Stimulated activated CD4-positive, alpha-beta T cell treated with anti-CD3 and anti-CD28 coated beads, Interleukin-4, amount 100 ng/mL, for 48 hours (primary cell): ENCODE results near the gene FGD6.
"Not testable (repeated sequence)": the region's sequence is repeated elsewhere in the genome, so short reads cannot be mapped to it uniquely, and the experiment has no call there.

Experiments used
- DNase-seq, 2 donors: peaks; one replicate each; pipeline ENCODE4 v3.0.0-alpha.2; 2020; ENCODE audit warnings: low read depth in 2 of 2

FGD6 gene

DNA sequence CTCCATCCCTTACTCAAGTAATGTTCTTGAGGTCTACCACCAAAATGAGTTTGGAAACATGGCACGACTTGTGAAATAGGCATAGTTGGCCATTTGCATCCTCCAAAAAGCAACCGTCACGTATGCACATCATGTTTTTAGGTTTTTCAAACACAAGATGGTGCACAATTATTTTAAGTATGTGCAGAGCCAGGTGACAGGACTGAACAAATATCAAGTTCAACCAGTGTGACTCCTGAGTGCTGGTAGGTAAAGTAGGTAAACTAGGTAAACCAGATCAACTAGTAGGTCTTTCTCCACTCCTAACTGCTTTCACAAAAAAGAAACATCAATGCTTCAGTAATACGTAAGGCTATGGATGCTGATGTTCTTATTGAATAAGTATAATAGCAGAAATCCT, 39.1 kb downstream of the FGD6 start:
- no peak for DNase-seq

DNA sequence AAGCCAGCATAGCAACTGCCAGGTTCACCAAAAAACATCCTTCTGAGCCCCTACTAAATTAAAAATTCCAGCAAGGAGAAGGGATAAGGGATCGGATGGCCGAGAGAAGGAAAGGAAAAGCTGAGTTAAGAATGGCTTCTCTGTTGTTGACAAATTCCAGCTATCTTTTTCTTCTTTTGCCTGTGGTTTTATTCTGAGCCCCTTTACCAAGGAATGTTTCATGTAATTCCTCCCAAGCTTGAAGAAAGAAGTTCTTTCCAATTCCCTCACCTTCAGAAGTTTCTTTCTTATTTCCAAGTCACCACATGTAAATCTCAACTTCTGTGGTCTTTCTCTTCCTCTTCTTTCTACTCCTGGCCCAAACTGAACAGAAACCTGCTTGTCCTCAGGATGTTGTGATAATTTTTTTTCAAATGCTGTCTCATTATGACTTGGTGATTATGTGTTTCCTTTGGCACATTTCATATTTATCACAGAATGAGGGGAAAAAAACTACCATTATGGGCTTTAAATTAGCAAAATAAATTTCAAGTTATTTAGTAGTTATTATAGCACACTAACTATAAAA, 40.0 kb downstream of the FGD6 start:
- DNase-seq = no peak

DNA sequence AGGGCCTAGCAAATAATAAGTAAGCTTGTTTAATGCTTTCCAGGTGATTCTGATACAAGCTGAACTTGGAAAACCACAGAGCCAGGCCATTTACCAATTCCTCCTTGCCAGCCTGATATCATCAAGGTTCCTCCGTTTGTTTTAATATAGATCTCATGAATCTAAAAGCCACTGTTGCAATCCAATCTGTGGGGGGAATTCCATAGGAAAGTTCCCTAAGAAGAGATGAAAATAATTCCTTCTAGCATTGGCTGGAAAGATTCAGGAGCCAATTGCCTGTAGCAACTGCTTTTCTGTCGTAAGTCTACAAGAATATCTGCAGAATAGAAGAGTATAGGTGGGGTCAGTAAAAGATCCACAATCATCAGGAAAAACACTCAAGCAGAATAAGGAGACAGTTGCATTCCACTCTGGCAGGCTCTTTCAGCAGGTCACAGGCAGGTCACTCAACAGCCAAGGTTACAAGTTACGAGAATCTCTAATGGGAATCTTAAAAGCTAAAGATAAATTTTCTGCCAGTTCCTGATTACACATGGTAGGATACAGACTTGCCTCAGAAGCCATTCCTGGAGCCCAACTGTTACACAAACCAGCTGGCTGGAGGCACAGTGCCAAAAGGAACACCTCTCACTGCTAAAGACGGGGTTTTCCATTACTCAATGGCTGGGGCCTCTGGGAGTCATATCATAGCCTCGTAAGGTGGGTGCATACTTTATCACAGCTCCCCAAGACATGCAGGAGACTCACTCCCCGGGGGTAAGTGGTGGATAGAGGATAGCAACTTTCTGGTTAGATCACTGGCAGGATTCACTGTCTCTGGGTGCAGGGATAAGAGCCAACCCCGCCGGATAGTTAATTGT, 43.6 kb downstream of the FGD6 start:
- DNase-seq = no peak

DNA sequence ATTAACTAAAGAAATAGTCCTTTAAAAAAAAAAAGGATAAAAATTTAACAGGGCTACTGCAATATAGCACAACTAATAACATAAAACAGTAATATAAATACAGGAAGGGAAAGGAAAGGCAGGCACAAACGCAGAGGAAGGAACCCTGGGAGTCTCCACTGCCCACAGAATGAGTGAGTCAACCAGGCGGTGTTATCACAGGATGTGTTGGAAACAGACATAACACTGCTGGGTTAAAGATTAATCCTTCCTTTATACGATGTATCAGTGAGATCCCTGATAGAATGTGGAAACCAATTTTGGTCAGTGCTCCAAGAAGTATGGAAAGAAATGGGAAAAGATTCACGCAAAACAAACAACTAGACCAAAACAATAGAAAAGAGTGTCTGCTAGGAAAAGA, 47.9 kb downstream of the FGD6 start:
- no peak for DNase-seq

DNA sequence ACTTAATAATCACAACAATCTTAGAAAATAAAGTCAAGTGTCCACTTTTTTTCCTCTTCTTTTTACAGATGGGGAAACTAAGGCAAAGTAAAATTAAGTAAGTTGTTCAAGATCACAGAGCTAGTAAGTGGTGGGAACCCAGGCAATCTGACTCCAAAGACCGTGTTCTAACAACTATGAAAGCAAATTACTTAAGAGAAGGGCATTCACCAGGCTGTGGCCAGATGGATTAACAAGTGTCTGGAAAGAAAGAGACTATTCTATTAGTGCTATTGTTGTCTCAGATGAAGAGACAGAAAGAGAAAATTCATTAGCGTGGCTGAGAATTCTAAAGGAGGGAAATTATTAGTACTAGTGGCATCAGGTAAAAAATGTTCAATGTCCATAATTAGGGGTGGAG, 48.5 kb downstream of the FGD6 start:
- DNase-seq = no peak

DNA sequence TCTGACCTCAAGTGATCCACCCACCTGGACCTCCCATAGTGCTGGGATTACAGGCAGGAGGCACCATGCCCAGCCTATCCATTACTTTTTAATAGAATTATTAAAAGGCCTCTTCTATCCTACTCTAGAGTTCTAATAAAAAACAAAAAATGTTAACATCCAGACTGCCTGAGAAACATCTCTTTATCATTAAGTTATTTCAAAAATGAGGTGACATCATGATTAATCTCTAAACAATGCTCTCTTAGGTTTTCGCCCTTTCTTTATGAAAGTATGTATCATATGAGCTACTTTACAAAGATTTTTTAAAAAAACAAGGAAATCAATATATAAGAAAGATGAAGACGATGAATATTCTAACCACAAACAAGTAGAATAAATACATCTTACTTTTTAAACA, 52.6 kb downstream of the FGD6 start:
- no peak for DNase-seq

DNA sequence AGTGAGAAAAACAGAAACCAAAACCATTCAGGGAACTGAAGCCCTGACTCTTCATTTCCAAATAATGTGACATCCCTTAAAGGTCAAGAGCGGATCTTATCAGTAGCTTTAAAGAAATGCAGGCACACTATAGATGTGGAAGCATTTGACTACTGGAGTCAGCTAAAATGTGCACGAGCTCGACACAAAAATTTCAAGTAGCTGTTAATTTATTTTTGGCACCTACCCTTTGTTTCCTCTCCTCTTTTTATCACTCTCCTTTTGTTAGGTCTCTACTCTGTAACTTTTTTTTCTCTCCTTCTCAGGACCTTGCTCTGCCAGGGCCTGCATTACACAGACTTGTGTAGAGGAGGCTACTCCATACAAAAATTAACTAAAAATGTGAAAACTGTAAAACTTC, 58.3 kb downstream of the FGD6 start:
- no peak for DNase-seq

DNA sequence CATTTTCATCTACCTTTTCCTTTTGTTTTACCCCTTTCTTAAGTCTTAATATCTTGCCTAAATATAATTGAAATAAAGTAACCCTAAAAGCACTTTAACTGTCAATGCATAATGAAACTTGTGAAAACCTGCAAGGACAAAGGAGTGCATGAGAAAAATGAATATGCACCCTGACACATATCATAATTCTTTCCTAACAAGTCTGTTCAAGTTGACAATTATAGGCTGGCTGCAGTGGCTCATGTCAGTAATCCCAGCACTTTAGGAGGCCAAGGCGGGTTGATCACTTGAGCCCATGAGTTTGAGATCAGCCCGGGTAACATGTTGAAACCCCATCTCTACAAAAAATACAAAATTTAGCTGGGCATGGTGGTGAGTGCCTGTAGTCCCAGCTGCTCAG, 65.4 kb downstream of the FGD6 start:
- no peak for DNase-seq

DNA sequence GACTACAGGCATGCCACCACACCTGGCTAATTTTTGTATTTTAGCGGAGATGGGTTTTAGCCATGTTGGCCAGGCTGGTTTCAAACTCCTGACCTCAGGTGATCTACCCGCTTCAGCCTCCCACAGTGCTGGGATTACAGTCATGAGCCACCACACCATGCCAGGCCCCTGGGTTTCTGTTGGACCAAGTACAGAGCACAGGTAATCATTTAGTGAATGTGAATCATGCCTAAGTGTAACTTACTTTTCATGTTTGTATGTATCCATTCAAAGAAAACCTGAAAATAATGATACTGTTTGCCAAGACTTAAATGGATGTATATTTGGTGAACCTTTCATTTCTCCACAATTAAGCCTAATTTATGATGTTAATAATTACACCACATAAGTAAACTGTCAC, 65.9 kb downstream of the FGD6 start:
- DNase-seq = no peak

DNA sequence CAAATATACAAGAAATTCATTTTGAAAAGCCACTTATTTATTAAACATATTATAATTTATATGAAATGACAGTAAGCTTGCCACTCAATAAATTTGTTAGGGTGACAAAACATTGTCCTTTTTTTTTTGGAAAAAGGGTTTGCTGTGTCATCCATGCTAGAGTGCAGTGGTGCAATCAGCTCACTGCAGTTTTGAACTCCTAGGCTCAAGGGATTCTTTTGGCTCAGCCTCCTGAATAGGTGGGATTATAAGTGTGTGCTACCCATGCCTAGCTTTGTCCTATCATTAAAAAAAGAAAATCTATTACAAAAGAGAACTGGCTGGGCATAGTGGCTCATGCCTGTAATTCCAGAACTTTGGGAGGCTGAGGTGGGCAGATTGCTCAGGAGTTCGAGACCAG, 66.8 kb downstream of the FGD6 start:
- no peak for DNase-seq

DNA sequence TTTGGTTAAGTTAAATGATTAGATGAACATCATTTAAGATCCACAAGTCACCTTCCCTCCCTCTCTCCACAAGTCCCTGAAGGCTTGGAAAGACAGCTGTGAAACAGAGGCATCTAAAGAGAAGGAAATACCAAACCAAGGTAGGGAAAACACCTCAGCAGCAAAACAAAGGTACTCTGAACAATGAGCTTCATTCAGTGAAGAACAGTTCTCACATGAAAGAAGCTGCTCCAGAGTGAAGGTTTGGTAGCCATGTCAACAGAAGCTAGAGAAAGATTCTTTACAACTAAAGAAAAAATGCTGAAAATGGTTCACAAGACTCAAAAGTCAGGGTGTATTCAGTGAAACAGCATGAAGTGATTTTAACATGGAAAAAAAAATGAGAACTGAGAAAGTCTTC, 69.4 kb downstream of the FGD6 start:
- DNase-seq = no peak

DNA sequence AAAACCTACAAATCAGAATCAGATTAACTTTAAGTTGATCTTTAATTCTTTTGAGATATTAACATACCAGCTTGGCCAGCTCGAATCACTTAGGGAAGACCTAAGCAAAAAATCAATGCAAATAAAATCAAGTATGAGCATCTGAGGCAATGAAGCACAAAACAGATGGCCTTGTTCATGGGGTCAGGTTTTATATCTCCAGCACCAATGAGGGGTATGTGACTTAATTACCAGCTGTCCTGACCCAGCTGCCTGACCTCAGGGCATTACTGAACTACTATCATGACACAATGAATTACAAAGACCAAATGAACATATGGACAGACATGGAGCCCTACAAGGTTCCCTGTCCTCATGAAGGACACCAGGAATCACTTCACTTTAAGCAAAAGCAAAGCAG, 70.5 kb downstream of the FGD6 start:
- DNase-seq = no peak

DNA sequence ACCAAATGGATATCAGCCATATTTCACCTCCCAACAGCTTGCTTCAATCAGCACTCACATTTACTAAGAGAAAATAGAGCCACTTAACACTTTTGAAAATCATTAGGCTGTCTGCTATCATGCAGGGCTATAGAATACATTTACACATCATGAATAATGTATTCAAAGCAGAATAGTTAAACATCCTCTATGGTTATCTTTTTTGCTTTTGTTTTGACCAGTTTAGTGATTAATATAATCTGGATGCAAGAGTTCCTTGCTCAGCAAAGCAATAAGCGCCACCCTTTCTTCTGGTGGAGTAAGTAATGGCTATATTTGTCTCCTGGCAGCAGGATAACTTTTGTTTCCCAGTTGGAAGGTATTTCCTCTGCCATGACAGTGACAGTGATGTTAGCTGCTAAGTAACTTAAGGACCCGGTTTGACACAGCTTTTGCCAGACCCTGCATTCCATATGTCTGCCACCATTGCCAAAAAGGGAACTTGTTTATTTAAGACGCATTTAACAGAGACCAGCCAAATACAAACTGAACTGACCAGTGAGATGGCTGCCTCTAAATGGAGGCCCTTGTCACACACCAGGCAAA, 73.6 kb downstream of the FGD6 start:
- DNase-seq = no peak

DNA sequence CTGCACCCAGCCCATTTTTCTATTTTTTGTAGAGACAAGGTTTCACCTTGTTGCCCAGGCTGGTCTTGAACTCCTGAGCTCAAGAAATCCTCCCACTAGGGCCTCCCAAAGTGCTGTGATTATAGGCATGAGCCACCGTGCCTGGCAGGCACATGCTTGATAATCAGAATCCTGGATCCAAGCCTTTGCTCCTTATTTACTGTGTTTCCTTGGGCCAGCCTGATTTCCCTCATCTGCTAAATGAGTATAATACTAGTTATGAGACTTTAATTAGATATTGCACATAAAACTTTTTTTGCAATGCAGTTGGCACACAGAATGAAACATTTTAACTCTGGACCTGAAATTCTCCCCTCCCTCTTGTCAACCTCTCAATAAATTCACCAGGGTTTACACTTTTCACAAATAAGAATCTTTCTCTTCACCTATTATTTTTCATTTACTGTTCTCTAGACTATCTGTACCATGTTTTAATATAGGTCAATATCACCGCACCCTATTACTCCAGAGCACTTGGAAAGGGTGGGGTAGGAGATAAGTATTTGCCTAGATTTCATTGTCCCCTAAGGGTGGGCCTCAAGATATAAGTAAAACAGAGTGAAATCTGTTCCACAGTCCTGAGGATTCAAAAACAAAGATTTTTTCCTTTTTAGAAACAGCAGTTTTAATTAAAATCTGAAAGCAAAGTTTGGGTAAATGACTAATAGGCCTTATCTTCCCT, 74.7 kb downstream of the FGD6 start:
- no peak for DNase-seq

DNA sequence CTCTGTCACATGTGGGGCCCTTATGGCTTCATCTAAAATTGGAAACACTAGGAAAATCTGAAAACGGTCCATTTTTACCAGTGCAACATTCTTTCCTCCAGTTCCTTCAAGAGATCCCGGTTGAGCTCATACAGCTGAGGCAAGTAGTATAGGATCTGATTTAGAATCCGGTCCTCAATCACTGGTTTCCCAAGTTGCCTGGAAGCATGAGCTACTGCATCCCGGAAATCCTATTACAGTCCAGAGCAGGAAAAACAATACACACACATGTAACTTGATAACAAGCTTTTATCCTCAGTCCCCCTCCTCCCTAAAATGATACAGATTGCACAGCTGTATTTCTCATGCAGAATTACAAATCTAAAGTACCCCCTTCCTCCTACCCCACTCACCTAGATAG, 76.0 kb downstream of the FGD6 start:
- DNase-seq = no peak

DNA sequence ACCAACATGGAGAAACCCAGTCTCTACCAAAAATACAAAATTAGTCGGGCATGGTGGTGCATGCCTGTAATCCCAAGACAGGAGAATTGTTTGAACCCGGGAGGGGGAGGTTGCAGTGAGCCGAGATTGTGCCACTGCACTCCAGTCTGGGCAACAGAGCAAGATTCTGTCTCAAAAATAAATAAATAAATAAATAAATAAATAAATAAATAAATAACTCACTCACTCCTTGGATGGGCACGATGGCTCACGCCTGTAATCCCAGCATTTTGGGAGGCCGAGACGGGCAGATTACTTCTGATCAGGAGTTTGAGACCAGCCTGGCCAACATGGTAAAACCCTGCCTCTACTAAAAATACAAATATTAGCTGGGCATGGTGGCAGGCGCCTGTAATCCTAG, 79.2 kb downstream of the FGD6 start:
- not testable (repeated sequence) for DNase-seq

DNA sequence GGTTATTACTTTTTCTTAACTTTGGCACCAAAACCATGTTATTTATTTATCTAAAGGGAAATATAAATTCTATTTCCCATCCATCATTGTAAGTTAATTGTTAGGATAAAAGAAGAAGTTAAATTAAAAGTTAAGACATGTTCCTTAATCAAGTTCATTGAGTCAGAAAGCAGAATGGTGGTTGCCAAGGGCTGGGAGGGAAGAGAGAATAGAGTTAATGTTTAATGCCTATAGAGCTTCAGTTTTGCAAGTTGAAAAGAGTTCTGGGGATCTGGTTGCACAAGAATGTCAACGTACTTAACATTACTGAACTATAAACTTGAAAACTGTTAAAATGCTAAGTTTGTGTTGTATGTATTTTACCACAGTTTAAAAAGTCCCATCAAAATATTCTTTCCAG, 80.7 kb downstream of the FGD6 start:
- no peak for DNase-seq

DNA sequence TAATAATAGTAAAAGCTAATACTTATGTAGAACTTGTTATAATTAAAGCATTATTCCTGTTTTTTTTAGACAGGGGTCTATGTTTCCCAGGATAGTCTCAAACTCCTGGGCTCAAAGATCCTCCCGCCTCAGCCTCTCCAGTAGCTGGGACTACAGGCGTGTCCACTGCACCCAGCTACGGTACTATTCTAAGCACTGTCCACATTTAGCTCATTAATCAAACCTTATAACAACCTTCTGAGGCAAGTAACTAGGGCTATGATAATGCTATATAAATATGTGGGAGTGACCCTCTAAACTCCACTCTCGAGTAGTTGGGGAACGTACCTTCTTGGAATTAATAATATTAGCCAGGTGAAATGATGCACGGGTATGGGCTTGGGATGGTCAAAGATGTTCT, 83.2 kb downstream of the FGD6 start:
- no peak for DNase-seq

DNA sequence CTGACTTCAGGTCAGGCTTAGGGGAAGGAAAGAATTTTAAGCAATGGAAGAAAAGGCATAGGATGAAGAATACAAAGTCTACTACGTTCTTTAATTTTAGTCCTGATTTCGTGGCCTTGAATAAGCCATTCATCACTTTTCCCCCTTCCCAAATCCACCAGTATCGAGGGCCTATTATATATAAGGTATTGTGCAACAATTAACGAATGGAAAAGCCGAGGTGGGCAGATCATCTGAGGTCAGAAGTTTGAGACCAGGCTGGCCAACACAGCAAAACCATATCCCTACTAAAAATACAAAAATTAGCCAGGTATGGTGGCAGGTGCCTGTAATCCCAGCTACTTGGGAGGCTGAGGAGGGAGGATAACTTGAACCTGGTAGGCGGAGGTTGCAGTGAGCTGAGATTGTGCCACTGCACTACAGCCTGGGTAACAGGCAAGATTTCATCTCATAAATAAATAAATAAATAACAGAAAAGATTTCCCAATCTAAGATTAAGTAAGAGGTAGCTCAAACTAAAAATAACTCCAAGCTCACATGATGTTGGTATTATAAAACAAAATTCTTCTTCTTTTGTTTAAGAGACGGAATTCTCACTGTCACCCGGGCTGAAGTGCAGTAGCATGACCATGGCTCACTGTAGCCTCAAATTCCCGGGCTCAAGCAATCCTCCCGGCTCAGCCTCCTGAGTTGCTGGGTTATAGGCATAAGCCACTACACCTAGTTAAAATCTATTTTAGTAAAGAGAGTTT, 85.5 kb downstream of the FGD6 start:
- DNase-seq = no peak

DNA sequence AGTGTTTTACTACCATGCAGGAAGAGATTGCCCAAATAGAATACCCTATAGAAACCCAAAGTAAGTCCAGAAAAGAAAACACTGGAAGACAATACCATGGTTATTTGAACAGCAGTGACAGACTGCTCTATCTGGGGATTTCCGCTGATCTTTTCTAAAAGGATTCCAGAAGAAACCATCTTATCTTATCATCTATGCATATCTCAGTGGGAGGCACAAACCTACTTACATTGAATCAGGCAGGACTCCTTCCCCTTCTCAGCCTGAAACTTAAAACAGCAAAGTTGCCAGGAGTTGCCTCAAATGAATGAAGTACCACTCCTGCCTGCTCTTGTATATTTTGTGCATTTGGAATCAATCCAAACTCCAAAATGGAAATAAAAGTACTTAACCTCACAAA, 87.2 kb downstream of the FGD6 start:
- no peak for DNase-seq

DNA sequence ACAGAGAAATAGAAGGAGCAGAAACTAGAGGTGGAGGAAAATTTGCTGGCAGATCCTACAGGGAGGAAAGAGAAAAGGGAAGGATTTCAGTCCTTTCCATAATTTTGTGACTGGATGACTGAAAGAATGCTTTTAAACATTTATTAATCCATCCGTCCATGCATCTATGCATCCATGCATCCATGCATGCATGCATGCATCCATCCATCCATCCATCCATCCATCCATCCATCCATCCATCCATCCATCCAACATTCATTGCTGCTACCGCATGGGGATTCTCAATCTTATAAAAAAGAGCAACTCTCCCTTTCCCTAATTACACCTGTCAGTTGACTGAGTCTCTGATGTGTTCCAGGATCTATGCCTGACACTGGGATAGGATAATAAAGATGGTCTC, 88.2 kb downstream of the FGD6 start:
- no peak for DNase-seq

DNA sequence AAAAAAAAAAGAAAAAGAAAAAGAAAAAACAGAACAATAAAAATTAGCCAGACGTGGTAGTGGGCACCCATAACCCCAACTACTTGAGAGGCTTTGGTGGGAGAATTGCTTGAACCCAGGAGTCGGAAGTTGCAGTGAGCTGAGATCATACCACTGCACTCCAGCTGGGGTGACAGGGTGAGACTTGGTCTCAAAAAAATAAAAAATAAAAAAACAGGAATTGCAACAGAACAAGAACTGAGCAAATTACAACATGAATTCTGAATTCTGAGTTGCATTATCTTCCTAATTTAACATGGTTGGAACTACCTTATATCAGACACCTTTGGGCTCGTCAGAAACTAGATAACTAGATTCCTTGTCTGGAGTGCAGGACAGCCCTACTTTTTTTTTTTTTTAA, 90.5 kb downstream of the FGD6 start:
- DNase-seq = no peak
